ENCODE measurements around the gene ALLC. TPM values are rescaled to one million over a fixed set of nuclear protein-coding genes. Genes with fewer than 3 reads are reported as not detected.

The ALLC gene
- total RNA-seq, 1 donor from 2014 or later = not detected

DNA sequence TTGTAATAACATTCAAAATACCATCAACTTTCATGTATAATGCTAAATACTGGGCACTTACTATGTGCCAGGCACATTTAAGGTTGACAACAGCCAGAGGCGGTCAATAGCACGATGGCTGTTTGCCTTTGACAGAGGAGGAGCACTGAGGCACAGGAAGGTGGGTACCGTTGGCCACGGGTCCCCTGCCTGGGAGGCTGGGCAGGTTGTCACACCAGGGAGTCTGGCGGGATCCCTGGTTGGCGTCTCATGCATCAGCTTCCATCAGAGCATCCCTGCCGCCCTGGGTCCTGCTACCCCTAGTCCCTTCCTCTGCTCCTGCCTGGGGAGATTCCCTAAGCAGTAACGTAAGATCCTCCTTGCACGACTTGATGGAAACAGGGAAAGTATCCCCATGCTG, 19.4 kb downstream of the ALLC start:
- no peak for DNase-seq (ENCODE audit: extremely low spot score, unreplicated experiment)
- Mint-ChIP-seq H3K4me3 (ENCODE audit: unreplicated experiment) (no peak overlapping the region), H3K27ac (ENCODE audit: unreplicated experiment) (no peak overlapping the region), H3K36me3 (ENCODE audit: unreplicated experiment) (no peaks in the 10 kb centered on the region), H3K27me3 (ENCODE audit: unreplicated experiment) (no peaks in the 10 kb centered on the region), H3K4me1 (ENCODE audit: unreplicated experiment) (no peaks in the 10 kb centered on the region), H3K9me3 (ENCODE audit: unreplicated experiment) (no peaks in the 10 kb centered on the region)
- TF ChIP-seq, protein P1, sequence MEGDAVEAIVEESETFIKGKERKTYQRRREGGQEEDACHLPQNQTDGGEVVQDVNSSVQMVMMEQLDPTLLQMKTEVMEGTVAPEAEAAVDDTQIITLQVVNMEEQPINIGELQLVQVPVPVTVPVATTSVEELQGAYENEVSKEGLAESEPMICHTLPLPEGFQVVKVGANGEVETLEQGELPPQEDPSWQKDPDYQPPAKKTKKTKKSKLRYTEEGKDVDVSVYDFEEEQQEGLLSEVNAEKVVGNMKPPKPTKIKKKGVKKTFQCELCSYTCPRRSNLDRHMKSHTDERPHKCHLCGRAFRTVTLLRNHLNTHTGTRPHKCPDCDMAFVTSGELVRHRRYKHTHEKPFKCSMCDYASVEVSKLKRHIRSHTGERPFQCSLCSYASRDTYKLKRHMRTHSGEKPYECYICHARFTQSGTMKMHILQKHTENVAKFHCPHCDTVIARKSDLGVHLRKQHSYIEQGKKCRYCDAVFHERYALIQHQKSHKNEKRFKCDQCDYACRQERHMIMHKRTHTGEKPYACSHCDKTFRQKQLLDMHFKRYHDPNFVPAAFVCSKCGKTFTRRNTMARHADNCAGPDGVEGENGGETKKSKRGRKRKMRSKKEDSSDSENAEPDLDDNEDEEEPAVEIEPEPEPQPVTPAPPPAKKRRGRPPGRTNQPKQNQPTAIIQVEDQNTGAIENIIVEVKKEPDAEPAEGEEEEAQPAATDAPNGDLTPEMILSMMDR (IDR thresholded peaks at IDR 0.05) = no peak

DNA sequence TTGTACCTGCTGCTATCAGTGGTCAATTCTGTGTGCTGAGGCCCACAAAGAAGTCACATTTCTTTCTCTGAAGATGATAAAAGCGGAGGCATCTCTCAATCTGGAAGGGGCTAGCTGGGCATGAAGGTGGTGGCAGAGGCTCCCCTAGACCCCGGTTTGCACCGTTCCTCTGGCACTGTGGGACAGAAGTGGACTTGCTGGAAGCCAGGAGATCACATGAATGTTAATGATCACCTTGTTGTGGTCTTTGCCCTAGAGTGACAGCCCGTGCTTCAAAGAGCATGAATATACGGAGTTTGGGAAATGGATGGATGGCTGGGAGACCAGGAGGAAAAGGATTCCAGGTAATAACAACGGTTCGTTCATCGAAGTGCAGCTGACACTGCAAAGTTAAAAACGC, 20.2 kb downstream of the ALLC start:
- Mint-ChIP-seq H3K4me3 (ENCODE audit: unreplicated experiment) (no peak overlapping the region), H3K36me3 (ENCODE audit: unreplicated experiment) (no peaks in the 10 kb centered on the region), H3K4me1 (ENCODE audit: unreplicated experiment) (no peaks in the 10 kb centered on the region), H3K27me3 (ENCODE audit: unreplicated experiment) (no peaks in the 10 kb centered on the region), H3K9me3 (ENCODE audit: unreplicated experiment) (no peaks in the 10 kb centered on the region), H3K27ac (ENCODE audit: unreplicated experiment) (no peak overlapping the region)
- TF ChIP-seq, protein P1 (IDR thresholded peaks at IDR 0.05) = no peak
- no peak for DNase-seq (ENCODE audit: extremely low spot score, unreplicated experiment)

DNA sequence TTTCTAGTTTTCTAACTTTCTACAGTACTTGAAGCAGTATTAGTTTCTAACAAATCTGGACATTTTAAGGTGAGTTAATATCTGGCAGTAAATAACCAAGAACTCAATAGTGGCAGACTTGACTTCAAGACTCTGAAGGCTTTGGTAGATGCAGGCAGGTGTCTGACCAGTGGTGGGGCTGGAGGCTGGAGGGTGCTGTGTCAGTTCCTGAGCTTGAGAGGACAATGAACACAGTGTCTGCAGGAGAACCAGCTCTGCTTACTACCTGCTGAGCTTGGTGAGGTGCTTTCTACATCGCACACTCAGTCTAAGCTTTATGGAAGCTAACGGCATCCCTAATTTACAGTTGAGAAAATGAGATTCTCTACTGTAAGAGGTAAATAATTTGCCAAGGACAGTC, 21.2 kb downstream of the ALLC start:
- Mint-ChIP-seq H3K27me3 (ENCODE audit: unreplicated experiment) (peaks cover 1% of the 10 kb centered on the region), H3K27ac (ENCODE audit: unreplicated experiment) (no peak overlapping the region), H3K36me3 (ENCODE audit: unreplicated experiment) (no peaks in the 10 kb centered on the region), H3K4me1 (ENCODE audit: unreplicated experiment) (no peaks in the 10 kb centered on the region), H3K4me3 (ENCODE audit: unreplicated experiment) (no peak overlapping the region), H3K9me3 (ENCODE audit: unreplicated experiment) (no peaks in the 10 kb centered on the region)
- DNase-seq (ENCODE audit: extremely low spot score, unreplicated experiment) = no peak
- TF ChIP-seq, protein P1 (IDR thresholded peaks at IDR 0.05) = no peak

DNA sequence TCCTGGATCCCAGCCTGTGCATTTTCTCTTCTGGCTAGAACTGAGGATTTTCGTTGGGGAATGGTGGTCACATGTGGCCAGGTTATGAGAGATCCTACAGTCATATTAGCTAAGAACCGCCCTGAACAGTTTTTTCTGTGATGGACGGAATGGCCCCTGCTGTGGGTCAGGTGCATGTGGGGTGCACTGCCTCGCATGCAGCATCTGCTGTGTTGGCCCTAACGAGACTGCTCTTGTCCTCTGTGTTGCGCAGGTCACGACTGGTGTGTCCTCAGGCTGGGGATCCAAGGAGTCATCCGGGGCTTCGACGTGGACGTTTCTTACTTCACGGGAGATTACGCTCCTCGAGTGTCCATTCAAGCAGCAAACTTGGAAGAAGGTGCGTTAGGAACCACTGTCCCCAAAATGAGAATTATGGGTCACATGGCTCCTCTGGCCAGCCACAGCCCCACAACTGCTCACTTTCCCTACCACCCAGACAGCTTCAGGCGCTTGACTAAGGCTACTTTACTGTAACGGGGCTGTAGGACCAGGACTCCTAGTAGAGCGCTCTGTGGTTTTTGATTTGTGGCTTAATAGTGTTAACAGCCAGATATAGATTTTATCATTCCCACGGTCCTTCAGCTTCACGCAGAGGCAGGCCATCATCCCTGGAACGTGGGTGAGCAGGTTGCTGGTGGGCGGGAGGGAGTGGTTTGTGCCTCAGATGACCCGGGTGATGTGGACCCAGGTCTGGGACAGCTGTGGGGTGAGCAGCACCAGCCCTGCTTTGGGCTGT, 21.8 kb downstream of the ALLC start:
- H3K9me3 Mint-ChIP-seq (ENCODE audit: unreplicated experiment) = no peaks in the 10 kb centered on the region
- H3K27ac Mint-ChIP-seq (ENCODE audit: unreplicated experiment) = no peak overlapping the region
- TF ChIP-seq, protein P1 (IDR thresholded peaks at IDR 0.05) = no peak
- peaks cover 2% of the 10 kb centered on the region for H3K27me3 Mint-ChIP-seq (ENCODE audit: unreplicated experiment)
- no peak overlapping the region for H3K4me3 Mint-ChIP-seq (ENCODE audit: unreplicated experiment)
- H3K36me3 Mint-ChIP-seq (ENCODE audit: unreplicated experiment) = no peaks in the 10 kb centered on the region
- DNase-seq (ENCODE audit: extremely low spot score, unreplicated experiment) = no peak
- H3K4me1 Mint-ChIP-seq (ENCODE audit: unreplicated experiment) = no peaks in the 10 kb centered on the region

DNA sequence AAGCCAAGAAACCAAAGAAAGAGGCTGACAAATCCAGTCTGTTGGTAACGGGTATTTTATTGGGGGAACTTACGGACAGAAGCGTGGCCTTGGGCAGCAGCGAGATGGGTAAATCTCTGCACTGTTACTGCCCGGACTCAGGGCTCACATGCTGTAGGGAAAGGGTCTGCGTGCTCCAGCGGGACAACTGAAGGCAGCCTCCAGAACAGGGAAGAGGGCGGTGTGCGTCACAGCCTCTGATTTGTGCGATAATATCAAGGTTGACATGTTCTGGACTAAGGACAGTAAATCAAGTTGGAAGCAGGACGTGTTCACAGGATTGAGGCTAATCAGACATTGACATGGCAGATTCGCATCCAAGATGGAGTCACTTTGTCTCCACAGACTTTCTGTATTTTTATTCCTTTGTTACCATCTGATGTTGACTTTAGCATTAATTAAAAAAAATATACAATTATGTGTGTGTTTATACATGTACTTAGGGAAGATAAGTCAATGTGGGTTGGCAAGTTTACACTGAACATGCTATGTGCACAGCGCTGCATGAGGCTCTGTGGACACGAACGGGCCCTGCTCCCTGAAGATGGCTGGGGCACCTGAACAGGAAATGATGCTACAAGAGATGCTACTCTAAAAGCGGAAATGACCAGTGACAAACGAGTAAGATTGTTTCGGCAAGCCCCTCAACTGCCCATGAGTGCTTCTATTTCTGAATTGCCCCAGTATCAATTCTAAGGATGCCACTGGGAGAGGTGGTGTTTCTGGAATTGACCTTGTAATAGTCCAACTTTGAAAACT, 22.7 kb downstream of the ALLC start:
- H3K4me1 Mint-ChIP-seq (ENCODE audit: unreplicated experiment) = no peaks in the 10 kb centered on the region
- peaks cover 4% of the 10 kb centered on the region for H3K27me3 Mint-ChIP-seq (ENCODE audit: unreplicated experiment)
- H3K9me3 Mint-ChIP-seq (ENCODE audit: unreplicated experiment) = no peaks in the 10 kb centered on the region
- H3K27ac Mint-ChIP-seq (ENCODE audit: unreplicated experiment) = no peak overlapping the region
- H3K36me3 Mint-ChIP-seq (ENCODE audit: unreplicated experiment) = no peaks in the 10 kb centered on the region
- no peak for DNase-seq (ENCODE audit: extremely low spot score, unreplicated experiment)
- no peak overlapping the region for H3K4me3 Mint-ChIP-seq (ENCODE audit: unreplicated experiment)
- TF ChIP-seq, protein P1 (IDR thresholded peaks at IDR 0.05) = no peak
